IPS-20b (cell line): ENCODE results near the gene TIMM23.
"Not testable (repeated sequence)": the region's sequence is repeated elsewhere in the genome, so short reads cannot be mapped to it uniquely, and the experiment has no call there.

ENCODE experiments used
- H3K27ac ChIP-seq: one replicate; pipeline ENCODE4 v1.5.1; 2013; ENCODE audit warnings: low read length
- H3K27me3 ChIP-seq: 2 replicates; pipeline ENCODE4 v1.6.1; 2013; ENCODE audit warnings: mild to moderate bottlenecking, low read length, inconsistent platforms; ENCODE audit not compliant: insufficient read depth
- H3K36me3 ChIP-seq: 2 replicates; pipeline ENCODE4 v1.6.1; 2013; ENCODE audit warnings: low read depth, mild to moderate bottlenecking, inconsistent platforms, low read length, moderate library complexity; ENCODE audit not compliant: insufficient read depth
- H3K4me1 ChIP-seq: 2 replicates; pipeline ENCODE4 v1.6.1; 2013; ENCODE audit warnings: mild to moderate bottlenecking, control low read depth, inconsistent platforms, low read length, moderate library complexity; ENCODE audit not compliant: insufficient read depth
- H3K4me3 ChIP-seq: 2 replicates; pipeline ENCODE4 v1.5.1; 2013; ENCODE audit warnings: mild to moderate bottlenecking, low read length, inconsistent platforms
- H3K9ac ChIP-seq: 2 replicates; pipeline ENCODE4 v1.6.1; 2013; ENCODE audit warnings: low read depth, mild to moderate bottlenecking, inconsistent platforms, low read length, moderate library complexity
- H3K9me3 ChIP-seq: 2 replicates; pipeline ENCODE4 v1.6.1; 2013; ENCODE audit warnings: mild to moderate bottlenecking, low read depth, low read length, inconsistent platforms; ENCODE audit not compliant: insufficient read depth

The TIMM23 gene

DNA sequence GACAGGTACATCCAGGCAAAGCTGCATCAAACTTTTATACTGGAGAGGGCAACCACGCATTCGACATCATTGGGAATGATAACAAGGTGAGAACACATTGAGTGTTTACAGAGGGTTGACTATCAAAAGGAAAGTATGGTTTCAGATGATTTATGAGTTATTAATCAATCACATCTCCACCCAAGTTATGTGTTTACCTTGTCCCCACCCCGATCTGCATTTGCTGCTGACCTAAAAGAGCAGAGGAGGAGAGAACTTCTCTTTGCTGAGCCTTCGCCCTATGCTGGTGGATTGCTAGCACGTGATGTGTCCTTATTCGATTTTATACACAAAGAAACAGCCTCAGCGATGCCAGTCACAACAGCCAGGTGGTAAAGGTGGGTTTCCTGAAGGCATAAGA, 74.0 kb downstream of the TIMM23 start, which contains the start of gene MSMB:
Gene MSMB (minus strand): TSS at position 9 of the 400 bp plus-strand sequence. CDS start 32 bp downstream, outside the sequence.
- H3K27me3 ChIP-seq = no peaks in the 10 kb centered on the region; the same call in 1 of the 2 replicates
- H3K27ac ChIP-seq = no peak within 1 kb of the TSS
- H3K9me3 ChIP-seq = no peaks in the 10 kb centered on the region
- no peaks in the 10 kb centered on the region for H3K36me3 ChIP-seq
- H3K9ac ChIP-seq = no peak within 1 kb of the TSS
- H3K4me1 ChIP-seq = no peaks in the 10 kb centered on the region
- H3K4me3 ChIP-seq = no peak within 1 kb of the TSS

- Histone ChIP-seq H3K27me3 (no peaks in the 10 kb centered on the region; the same call in 1 of the 2 replicates), H3K4me1 (peaks cover 5% of the 10 kb centered on the region; the same call in 1 of the 2 replicates), H3K9ac (no peak overlapping the region), H3K9me3 (no peaks in the 10 kb centered on the region), H3K4me3 (no peak overlapping the region), H3K36me3 (no peaks in the 10 kb centered on the region), H3K27ac (no peak overlapping the region)
These were observed 75.9 kb downstream of the TIMM23 start for GRCh38 chr10:46048152-46048551.

DNA sequence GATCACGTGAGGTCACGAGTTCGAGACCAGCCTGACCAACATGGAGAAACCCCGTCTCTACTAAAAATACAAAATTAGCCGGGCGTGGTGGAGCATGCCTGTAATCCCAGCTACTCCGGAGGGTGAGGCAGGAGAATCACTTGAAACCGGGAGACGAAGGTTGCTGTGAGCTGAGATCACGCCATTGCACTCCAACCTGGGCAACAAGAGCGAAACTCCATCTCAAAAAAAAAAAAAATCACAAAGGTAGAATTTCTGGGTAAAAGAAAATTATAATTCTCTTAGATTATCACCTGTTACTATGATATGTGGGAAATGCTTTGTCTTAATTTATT, 77.2 kb downstream of the TIMM23 start:
- H3K27me3 ChIP-seq, H3K4me3 ChIP-seq, H3K27ac ChIP-seq, H3K9me3 ChIP-seq, H3K36me3 ChIP-seq, H3K9ac ChIP-seq: not testable (repeated sequence)
- H3K4me1 ChIP-seq = peaks cover 12% of the 10 kb centered on the region; the same call in 1 of the 2 replicates

GRCh38 chr10:46050941-46051623, 78.8 kb downstream of the TIMM23 start:
- Histone ChIP-seq H3K4me3 (no peak overlapping the region), H3K4me1 (peaks cover 15% of the 10 kb centered on the region; the same call in 1 of the 2 replicates), H3K9me3 (no peaks in the 10 kb centered on the region)

DNA sequence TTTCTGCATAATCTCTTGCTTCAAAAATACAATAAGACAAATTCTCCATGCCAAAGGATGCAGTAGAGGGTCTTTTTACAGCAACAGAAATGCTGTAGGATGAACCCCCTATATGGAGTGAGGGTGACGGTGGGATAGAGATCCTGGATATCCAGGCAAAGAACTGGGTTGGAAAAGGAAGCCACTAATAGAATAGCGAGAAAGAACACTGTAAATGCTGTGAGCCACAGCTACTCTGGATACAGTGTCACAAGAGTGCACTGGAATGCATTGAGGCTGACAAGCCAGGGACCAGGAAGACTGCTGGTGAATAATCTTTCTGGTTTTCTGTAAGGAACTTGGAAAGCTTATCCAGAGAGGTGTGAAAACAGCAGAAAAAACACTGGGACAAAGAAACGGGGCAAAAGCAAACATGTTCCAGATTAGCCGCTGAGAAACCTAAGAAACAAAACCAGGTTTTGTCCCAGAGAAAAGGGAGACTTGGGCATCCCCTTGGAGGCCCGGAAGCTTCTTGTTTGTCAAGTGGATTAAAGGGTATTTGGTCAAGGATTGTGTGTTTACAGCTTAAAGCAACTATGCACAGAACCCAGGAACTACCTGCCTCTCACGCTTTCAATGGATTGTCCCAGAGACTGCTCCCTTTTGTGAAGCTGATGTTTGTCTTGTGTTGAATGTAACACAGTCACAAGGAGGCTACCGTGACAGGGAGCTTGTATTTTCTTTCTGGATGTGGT, 79.9 kb downstream of the TIMM23 start:
- Histone ChIP-seq H3K4me1 (peaks cover 15% of the 10 kb centered on the region; the same call in 1 of the 2 replicates), H3K9ac (no peak overlapping the region), H3K4me3 (no peak overlapping the region), H3K36me3 (no peaks in the 10 kb centered on the region), H3K27me3 (no peaks in the 10 kb centered on the region), H3K27ac (no peak overlapping the region), H3K9me3 (no peaks in the 10 kb centered on the region)

More at GRCh38 chr10:46050941-46051623, 78.8 kb downstream of the TIMM23 start:
- H3K9ac ChIP-seq = no peak overlapping the region
- no peaks in the 10 kb centered on the region for H3K36me3 ChIP-seq
- H3K27me3 ChIP-seq = no peaks in the 10 kb centered on the region; the same call in 1 of the 2 replicates
- H3K27ac ChIP-seq = no peak overlapping the region

DNA sequence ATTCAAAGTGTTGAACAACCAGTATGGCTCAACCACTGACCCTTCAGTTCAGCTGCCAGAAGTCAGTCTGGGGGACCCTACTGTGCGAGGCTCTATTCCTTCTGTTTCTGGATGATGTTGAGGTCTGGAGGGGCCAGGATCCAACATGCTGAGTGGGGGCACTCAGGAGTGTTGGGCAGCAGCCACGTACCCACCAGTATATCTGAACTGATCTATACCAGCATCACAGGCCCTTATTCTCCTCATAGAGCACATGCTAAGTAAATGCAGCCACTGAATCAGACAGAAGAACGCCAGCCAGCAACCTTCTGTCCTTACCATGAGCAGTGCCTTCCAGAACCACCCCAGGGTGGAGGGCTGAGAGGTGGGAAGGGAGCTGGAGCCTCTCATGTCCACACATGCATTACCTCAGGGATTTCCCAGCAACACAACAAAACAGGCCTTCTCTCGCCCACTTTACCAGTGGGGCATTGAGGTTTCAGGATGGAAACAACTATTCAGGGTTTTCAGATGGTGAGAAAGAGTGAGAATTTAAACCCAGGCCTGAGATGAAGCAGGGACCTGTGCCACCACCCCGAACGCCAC, 80.6 kb downstream of the TIMM23 start:
- no peaks in the 10 kb centered on the region for H3K36me3 ChIP-seq
- no peaks in the 10 kb centered on the region for H3K27me3 ChIP-seq
- peaks cover 15% of the 10 kb centered on the region; the same call in 1 of the 2 replicates for H3K4me1 ChIP-seq
- no peak overlapping the region for H3K9ac ChIP-seq
- no peaks in the 10 kb centered on the region for H3K9me3 ChIP-seq
- no peak overlapping the region for H3K4me3 ChIP-seq
- no peak overlapping the region for H3K27ac ChIP-seq
